HUDEP-2 (cell line): Measurements from ENCODE around the gene CRYBA2.
A peak's percentile ranks its signal among the peaks of the same experiment; 100 is the strongest.

ENCODE experiments used
- DNase-seq, 76 experiments: peaks; one replicate each; lab custom pipeline; 2025; ENCODE audit not compliant: unreplicated experiment in 76 of 76; lab: John Stamatoyannopoulos, UW

CRYBA2 gene

DNA sequence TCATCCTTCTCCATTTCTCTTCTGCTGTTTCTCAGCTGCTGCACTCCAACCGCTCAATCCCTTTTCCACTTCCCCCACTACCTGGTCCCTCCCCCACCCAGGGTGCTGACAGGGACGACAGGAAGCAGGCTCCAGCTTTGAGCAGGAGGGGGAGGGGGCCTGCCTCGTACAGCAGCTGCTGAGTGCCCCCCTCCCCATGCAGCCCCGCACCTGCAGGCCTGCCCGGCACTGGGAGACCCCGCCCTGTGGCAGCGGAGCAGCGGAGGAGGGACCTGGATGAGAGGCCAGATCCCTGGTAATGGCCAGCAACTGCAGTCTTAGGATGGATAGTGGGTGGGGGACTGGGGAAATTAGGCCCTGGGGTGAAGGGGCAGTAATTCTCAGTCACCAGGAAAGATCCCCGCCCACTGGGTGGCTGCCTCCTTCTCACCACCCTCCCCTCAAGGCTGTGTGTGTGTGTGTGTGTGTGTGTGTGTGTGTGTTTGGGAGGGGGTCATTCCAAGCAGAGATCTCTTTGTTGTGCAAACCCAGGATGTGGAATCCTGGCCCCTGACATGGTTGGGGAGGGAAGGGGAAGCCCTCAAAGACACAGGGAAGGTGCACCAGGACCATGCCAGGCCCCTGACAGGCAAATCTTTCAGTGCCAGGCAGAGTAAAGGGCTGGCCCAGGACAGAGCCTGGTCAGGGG lies 6.8 kb upstream of the CRYBA2 start:
- DNase-seq: no peak

DNA sequence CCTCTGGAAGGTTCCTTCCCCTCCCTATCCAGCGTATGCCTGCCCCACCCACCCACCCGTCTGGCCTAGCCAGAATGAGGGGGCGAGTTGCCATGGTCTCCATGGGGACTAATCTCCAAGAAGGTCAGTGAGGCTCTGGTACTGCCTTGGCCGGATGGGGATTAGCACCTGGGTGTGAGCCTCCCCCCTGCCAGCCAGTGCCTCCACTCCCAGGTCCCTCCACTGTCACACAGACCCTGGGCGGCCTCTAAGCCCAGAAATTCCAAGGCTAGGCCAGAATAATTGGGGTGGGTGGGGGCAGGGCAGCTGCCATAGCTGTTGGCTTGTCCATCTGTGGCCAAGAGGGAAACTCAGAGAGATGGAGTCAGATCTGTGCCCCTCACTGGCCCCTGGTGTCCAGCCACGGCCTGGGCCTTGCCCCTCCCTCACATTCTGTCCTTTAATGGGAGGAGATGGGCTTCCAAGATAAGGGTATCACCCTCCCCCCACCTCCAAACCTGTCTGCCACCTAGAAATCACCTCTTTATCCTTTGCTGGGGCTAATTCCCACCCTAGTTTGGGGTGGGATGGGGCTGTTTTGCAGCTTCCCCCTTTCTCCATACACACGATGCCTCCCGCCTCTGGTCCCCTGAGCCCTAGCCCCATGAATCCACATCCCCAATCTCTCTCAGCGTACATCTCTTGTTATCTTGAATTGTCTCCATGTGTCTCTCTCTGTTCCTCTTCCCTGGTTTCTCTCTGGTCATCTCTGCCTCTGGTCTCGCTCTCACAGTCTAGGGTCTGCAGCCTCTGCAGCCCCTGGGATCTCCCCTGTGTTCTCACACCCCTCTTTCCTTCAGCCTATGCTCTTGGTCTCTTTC lies 6.0 kb upstream of the CRYBA2 start:
- no peak for DNase-seq

DNA sequence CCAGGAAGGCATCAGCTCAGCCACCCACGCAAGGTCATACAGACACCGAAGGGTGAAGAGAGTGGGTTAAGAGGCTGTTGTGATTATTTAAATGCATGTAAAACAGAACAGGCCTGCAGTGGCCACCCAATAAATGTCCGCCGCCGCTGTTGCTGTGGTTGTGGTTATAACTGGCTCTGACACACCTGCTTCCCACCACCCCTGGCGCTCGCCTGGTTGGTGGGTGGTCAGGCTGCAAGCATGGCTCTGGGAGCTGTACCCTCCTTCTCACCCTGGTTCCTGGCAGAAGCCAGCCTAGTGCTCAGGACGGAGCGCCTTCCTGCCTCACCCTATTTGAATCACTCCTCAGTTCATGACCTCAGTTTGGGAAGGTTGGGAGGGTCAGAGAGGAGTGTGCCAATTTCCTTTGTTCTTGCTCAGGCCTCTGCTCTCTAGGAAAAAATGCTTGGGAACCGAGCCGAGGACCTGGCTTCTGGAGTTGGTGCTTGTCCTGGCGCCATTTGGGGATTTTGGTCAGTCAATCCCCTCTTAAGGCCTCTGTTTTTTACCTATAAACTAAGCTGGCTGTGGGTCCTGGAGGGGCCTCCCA lies 5.3 kb upstream of the CRYBA2 start:
- no peak for DNase-seq

DNA sequence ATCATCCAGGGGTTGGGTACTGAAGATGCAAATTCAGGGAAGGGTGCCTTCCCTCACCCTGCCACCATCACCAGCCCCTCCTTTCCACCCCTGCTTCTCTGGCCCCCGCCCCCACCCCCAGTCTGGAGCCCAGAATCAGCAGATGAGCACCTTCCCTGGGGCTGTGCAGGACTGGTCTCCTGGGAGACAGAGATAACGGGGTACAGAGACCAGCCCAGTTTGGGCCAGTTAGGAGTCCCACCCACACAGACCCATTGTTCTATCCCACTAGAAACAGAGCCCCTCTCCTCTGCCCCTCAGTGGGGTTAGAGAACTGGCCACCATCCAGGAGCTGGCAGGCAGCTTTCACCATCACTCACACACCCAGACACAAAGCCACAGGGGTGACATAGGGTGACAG lies 4.5 kb upstream of the CRYBA2 start:
- DNase-seq: peak in 1 of 76 experiments; percentile 12

DNA sequence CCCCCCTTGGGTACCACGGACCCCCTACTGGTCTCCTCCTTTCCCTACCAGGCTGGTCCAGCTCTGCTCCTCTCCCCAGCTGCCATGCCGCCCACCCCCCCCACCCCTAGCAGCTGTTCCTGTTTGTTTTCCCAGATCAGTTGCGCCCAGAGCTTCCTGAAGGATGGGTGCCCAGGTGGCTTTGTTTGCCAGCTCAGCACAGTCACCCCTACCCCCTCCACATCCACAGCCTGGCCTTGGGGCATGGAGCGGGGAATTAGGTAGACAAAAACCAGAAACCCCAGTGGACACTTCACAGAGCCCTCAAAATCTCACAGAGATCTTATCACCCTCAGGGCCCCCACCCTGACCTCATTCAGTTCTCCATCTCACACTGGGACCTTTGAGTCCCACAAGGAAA lies 3.7 kb upstream of the CRYBA2 start:
- DNase-seq: no peak

DNA sequence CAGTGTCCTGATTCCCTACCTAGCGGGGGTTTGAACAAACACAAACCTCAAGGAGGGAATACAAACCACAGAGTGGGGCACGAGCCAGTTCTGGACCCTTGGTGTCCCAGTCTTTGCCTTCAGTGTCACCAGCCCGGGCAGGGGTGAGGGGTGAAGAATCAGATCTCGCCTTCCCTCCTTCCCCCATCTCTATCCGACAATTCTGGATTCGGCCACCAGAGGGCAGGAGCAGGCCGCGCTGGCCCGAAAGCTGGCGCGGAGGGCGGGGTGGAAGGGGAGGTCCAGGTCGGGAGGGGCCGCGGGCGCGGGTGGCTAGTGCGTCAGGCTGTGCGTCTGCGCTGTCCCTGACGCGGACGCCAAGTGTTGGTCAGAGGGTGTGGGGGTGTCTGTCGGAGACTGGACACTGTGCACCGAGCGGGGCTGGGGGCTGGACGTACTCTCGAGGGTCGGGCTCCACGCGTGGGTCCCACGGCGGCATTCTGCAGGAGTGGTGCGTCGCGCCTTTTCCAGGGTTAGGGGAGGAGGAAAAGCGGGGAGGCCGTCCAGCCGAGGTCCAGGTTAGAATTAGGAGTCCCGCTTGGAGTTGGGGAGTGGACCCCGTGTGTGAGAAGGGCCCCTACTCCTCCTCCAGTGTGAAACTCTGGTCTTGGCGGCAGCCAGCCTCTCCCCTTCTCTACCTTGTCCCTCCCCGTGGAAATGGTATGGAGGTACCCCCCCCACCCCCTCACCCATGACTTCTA lies 2.9 kb upstream of the CRYBA2 start:
- DNase-seq: peak in 67 of 76 experiments; percentile 13 to 87 (median 65)

DNA sequence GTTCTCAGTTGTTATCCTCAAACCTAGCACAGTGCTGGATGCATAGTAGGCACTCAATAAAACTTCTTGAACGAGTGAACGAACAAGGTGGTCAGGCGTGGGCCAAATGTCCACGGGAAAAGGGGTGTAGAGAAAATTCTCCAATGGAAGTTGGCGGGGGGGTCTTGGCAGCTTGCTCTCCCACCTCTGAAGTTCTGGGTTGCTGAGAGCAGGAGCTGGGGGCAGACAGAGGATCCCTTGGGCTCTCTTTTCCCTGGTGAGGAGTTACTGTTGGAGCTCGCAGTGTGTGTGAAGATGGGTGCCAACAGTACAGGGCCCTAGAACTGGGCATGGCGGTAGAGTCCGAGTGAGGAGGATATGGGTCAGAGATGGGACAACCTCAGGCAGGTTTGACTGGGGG lies 2.3 kb upstream of the CRYBA2 start:
- no peak for DNase-seq

DNA sequence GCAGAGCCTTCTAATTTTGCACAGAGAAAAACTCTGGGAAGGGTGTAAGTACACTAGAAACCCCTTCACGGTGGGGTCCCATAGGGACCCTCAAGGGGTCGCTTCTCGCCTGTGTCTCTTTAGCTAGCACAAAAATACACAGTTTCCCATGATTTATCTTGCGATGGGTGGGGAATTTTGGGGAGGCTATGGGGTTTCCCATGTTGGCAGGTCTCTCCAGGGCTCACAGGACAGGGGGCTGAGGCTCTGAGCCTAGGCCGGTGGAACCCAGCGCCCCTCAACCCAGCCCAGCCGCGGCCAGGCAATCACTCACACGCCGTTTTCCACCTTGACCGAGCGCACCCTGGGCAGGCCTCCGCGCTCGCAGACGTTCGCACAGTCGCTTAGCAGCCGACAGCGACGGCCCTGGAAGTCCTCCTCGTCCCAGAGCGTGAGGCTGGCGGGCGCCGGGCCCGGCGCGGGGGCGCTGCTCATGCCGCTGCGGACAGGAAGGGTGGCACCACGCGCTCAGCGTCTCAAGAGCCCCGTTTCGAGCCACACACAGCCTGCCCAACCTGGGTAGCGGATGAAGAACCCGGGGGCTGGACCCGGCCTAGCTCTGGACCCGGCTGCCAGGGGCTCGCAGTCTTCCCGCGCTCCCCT lies 398 bp downstream of the CRYBA2 start:
- no peak for DNase-seq

DNA sequence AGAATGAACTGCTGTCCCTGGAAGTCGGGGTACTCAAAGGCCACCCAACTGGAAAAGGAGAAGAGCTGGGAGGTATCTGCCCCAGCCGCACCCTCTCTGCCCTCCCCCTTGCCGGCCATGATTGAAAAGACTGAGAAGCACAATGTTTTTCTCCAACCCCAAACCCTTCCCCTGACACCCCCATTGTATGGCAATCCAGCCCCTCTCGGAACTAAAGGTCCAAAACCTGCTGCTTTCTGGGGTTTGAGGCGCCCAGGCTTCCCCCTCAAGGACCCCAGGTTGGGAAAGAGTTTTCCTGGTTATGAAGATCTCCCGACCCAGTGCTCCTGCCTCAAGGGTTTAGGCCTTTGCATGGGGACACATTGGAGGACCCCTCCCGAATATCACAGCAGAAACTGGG lies 1.0 kb downstream of the CRYBA2 start:
- no peak for DNase-seq

DNA sequence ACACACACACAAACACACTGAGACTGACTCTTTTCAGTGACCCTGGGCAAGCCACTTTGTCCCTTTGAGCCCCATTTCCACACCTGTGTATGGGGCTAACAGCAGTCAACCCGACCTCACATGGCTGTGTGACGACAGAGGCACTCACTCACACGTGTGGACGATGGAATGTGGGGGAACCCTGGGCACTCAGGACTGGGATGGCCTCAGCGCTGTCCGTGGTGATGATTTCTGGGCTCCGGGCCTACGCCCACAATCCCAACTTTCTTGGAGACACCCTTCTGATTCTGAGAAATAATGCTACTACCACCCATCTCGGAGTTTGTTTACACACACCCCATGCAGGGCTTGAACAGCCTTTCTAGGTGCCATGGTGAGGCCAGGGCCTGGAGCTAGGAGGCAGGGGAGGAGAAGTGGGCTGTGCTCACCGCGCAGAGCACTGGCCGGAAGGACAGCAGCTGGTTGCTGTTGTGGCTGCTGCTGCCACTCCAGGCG lies 1.5 kb downstream of the CRYBA2 start:
- no peak for DNase-seq

DNA sequence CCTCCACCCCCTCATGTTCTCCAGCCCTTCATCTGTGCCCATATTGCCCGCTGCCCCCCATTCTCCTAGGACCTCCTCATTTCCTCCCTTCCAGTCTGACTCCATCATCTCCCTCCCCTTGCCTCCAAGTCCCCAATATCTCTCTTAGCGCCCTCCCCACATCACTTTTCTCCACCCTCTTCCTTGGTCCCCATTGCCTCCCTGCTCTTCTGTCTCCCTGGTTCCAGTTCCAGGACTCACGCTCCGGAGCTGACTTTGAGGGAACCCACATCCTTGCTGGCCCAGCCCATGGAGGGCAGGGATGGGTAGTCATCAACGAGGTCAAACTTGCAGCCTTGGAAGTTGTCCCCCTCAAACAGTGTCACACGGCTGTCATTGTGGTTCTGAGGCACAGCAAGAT lies 2.6 kb downstream of the CRYBA2 start:
- no peak for DNase-seq

DNA sequence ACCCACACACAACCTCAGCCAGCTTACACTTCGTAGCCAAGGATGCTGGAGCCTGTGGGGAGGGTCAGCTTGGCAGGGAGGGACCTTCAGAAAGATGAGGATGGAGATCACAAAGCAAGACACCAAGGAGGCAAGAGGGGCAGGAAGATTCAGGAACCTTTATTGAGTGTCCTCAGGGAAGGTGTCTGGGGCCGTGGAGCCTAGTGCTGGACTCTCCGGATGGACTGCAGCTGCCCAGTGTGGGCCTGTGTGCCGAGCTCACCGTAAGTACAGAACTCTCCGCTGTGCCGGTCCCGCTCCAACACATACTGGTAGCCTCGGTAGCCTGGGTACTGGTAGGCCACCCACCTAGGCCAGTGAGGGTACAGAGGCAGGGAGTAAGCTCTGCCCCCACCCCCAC lies 3.2 kb downstream of the CRYBA2 start:
- no peak for DNase-seq

DNA sequence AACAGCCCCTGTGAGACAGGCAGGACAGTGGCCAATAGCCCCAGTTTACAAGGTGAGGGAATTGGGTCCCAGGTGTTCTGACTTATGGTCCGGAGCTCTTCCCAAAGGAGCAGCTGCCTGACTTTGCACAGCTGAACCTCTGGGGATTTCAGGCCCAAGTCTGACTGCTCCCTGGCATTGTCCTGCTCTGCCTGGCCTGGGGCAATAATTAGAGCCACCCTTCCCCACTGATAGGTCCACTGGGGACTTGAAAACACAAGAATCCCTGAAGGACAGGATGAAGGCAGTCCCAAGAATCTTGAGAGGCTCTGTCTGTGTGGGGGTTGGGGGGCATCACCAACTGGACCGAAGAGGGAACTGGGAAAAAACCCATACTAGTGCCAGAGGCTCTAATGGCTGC lies 4.6 kb downstream of the CRYBA2 start:
- no peak for DNase-seq

DNA sequence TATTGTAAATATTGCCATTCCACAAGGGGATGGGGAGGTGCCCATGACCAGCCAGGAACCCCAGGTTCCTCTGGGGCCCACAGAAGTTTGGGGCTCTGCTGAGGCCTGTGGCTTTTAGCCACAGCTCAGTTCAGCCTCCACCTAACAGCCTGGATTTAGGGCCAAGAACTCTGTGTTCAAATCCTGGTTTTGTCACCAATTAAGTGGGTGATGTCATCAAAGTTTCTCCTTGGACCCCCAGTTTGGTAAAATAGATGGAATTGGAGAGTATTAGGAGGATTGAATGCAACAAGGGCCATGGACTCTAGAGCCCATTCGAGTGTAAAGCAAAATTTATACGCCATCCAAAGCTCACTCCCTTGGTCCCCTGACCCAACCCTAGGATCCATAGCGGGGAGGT lies 5.1 kb downstream of the CRYBA2 start:
- DNase-seq: no peak

DNA sequence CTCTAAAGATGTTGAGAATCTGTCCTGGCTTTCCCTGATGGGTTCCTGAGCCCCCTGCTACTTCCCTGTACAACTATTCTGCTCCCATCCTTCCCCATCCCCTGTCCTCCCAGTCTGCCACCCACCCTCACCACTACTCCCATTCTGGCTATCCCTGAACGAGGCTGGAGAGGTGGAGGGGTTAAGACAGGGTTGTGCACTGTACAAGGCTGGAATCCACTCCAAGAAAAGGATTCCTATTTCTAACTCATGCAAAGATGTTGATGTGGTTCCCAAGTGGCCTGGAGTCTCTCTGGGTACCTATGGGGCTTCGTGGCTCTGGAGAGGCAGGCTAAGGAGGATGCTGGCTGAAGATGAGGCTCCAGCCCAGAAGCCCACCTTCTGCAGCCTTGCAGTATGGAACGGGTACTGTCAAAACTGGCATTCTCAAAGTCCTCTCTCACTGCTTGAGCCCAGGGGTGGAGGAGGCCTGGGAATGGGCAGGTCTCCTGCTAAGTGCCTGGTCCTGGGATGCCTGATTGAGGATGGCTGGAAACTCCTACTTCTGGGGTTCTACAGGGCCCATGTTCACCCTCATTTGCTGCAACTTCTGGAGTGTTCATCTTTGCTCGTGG lies 7.0 kb downstream of the CRYBA2 start:
- no peak for DNase-seq

DNA sequence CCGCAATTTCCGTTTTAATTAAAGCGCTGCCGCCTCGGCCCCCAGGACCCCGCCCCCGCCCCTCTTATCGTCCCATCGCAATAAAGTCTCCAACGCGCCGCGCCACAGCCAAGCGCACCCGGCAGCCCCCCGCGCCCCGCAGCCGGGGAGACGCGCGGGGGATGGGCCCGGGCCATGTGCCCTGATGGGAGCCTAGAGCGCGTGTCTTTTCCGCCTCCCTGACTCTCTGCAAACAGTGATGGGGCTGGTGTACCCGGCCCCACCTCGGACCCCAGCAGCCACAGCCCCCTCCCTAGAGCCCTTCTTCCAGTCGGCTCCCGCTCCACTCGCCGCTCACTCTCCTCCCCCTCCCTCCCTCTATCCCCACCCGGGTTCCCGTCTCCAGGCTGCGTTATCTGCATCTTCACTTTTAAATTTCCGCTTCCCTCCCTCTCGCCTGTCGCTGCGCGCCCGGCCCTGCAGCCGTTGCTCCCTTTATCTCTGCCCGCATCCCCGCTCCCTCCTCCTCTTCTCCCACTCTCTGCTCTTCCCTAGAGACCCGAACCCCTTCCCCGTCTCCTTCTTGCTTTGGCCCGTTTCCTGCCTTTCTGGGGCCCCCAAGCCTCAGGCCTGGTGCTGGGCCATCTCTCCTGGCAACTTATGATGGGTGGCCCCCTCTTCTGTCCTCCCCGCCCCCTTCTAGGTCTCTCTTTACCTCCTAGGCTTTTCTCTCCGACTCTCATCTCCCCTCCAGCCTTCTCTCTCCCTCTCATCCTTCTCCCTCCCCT lies 7.7 kb downstream of the CRYBA2 start:
- DNase-seq: no peak

DNA sequence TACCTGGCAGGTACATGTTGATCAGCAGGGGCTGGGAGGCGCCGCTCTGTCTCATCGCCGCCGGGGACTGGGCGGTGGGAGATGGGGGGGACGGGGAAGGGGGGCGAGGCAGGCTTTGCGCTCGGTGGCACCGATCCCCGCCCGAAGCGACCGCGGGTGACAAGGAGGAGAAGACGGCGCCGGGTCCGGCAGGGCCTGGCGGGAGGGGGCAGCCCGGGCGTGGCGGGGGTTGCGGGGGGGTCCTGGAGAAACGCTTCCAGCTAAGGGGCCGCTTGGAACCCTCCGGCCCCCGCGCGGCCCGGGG lies 8.2 kb downstream of the CRYBA2 start, which contains the start of gene FEV:
TSS of gene FEV (minus strand) at position 164 of the 304 bp plus-strand sequence. CDS start at position 55, 109 bp downstream.
- no peak for DNase-seq

DNA sequence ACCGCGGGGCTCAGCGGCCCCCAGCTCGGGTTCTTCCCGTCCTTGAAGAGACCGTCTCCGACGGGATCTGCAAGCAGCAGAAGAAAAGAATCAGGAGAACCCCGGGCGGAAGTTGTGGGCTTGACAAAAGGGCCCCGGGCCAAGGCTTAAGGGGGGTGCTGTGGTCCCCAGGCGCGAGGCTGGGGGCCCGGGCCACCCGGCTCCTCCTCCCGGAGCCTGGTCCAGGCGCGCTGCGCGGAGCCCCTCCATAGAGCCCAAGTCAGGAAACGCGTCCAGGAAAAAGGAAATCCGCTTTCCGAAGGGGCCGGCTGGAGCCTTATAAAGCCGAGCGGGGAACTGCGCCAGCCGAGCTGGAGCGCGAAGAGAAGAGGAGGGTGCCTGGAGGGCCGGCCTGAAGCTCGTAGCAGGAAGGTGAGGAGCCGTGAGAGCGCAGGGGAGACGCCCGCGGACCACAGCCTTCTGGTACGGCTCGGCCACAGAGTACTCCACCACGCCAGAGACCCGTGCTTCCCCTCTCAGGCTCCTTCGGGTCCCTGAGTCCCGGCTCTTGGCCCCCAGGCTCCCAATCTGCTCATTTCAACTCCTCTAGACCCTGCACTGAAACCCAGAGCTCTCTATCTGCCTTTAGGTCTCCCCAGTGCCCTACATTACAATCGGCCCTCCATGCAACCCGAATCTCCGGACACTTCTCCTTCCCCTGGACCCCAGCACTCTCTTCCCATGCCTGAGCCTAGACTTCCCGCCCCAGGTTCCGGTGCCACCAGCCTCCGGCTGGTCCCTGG lies 8.8 kb downstream of the CRYBA2 start:
- DNase-seq: no peak

DNA sequence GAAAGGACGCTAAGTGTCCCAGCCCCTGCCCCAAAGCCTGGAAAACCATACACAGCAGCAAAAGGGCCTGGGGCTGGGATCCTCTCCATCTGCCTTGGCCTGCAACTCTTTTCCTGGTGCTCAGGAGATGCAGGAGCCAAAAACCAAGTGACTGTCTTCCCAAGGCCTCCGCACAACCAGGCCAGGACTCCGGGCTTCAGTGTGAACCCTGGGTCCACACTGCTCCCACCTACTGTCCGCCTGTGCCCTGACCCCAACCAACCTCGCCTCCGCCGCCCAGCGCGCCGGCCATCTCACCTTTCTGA lies 9.3 kb downstream of the CRYBA2 start:
- DNase-seq: no peak
